HCT116 (cell line): ENCODE results near the gene VPS37D. TPM values are rescaled to one million over a fixed set of nuclear protein-coding genes. Genes with fewer than 3 reads are reported as not detected.
A peak's percentile ranks its signal among the peaks of the same experiment; 100 is the strongest.

Source experiments
- ATAC-seq: fragments of 200-7000 bp; cut with Tn5 transposase; 2 replicates; pipeline ENCODE4 v1.9.1; 2020; ENCODE audit warnings: mild to moderate bottlenecking, moderate library complexity
- BruUV-seq: library from RNA; stranded (reverse); fragments of 400-500 nt; replicated peaks from 2 replicates; lab custom pipeline; 2021; lab: Mats Ljungman, UMichigan
- CTCF ChIA-PET: fragments of 300-600 bp; sonication (Branson Sonifier 250); formaldehyde crosslinking; loops from one replicate; lab custom pipeline; 2021; ENCODE audit warnings: antibody characterized with exemption; lab: Charles Lee
- POLR2A ChIA-PET: fragments of 300-600, 350-600 bp; sonication (Branson Sonifier 250); formaldehyde crosslinking; loops from one replicate; lab custom pipeline; 2021; ENCODE audit warnings: antibody characterized with exemption; lab: Charles Lee
- RAD21 ChIA-PET, 2 experiments: fragments of 300-600 bp; sonication (Branson Sonifier 250); formaldehyde crosslinking; loops; one replicate each; lab custom pipeline; 2023; ENCODE audit warnings: low total read pairs in 2 of 2; ENCODE audit not compliant: uncharacterized antibody in 2 of 2, unreplicated experiment in 2 of 2, low non-redundant PET in 1 of 2; lab: Charles Lee
- DNase-seq: peaks from one replicate; pipeline ENCODE4 v3.0.0-alpha.2; 2010; ENCODE audit warnings: low read depth, low spot score
- H2AFZ ChIP-seq: fragments of 200-600 bp; shearing (Covaris generic), sonication (generic); 2 replicates; pipeline ENCODE4 v1.6.1; 2017; ENCODE audit warnings: low read depth, mixed run types, mixed read lengths, antibody characterized with exemption, low read length; ENCODE audit not compliant: poor library complexity, severe bottlenecking
- H3K27ac ChIP-seq: 2 replicates; pipeline ENCODE4 v1.5.1; 2012; ENCODE audit warnings: low read depth, low read length
- H3K27me3 ChIP-seq: fragments of 200-600 bp; sonication (generic); 2 replicates; pipeline ENCODE4 v1.6.1; 2016; ENCODE audit warnings: mixed run types, low read length, mixed read lengths; ENCODE audit not compliant: insufficient read depth
- H3K36me3 ChIP-seq, 2 experiments: fragments of 200-500 bp in 1 of 2; fragments of 200-600 bp in 1 of 2; sonication (Bioruptor generic) in 1 of 2; sonication (generic) in 1 of 2; 2 replicates each; pipeline versions ENCODE4 v1.5.1 to v1.6.1; 2014 to 2016; ENCODE audit warnings: low read length in 2 of 2, inconsistent platforms in 1 of 2, mixed read lengths in 1 of 2, mixed run types in 1 of 2; ENCODE audit not compliant: insufficient read depth in 2 of 2, control insufficient read depth in 1 of 2
- H3K4me1 ChIP-seq, 2 experiments: fragments of 200-600 bp in 1 of 2; sonication (generic) in 1 of 2; 2 replicates each; pipeline versions ENCODE4 v1.5.1 to v1.6.1; 2012 to 2017; ENCODE audit warnings: low read length in 2 of 2, inconsistent platforms in 1 of 2, mild to moderate bottlenecking in 1 of 2, mixed read lengths in 1 of 2, mixed run types in 1 of 2, moderate library complexity in 1 of 2; ENCODE audit not compliant: insufficient read depth in 2 of 2, control insufficient read depth in 1 of 2
- H3K4me2 ChIP-seq: fragments of 200-600 bp; sonication (generic); 2 replicates; pipeline ENCODE4 v1.6.1; 2017; ENCODE audit warnings: mixed run types, low read length, mixed read lengths
- H3K4me3 ChIP-seq, 2 experiments: fragments of 200-600 bp in 1 of 2; sonication (generic) in 1 of 2; replicated peaks in 1 of 2; 2 replicates each; pipeline ENCODE4 v1.5.1; 2011 to 2016; ENCODE audit warnings: low read length in 2 of 2, control low read depth in 1 of 2, low read depth in 1 of 2, mild to moderate bottlenecking in 1 of 2, mixed read lengths in 1 of 2, mixed run types in 1 of 2
- H3K79me2 ChIP-seq: fragments of 200-600 bp; sonication (generic); 2 replicates; pipeline ENCODE4 v1.6.1; 2017; ENCODE audit warnings: mild to moderate bottlenecking, mixed run types, low read length, moderate library complexity, mixed read lengths; ENCODE audit not compliant: insufficient read depth
- H3K9ac ChIP-seq: fragments of 200-600 bp; sonication (generic); 2 replicates; pipeline ENCODE4 v1.6.1; 2016; ENCODE audit warnings: low read length, mixed read lengths
- H3K9me2 ChIP-seq: fragments of 200-600 bp; sonication (generic), shearing (Covaris generic); 2 replicates; pipeline ENCODE4 v1.6.1; 2017; ENCODE audit warnings: mixed run types, mild to moderate bottlenecking, moderate library complexity; ENCODE audit not compliant: insufficient read depth
- H3K9me3 ChIP-seq, 2 experiments: fragments of 200-500 bp in 1 of 2; fragments of 200-600 bp in 1 of 2; sonication (Bioruptor generic) in 1 of 2; sonication (generic) in 1 of 2; 2 replicates each; pipeline ENCODE4 v1.6.1; 2014 to 2017; ENCODE audit warnings: low read length in 2 of 2, mixed read lengths in 2 of 2, inconsistent platforms in 1 of 2, low read depth in 1 of 2, mild to moderate bottlenecking in 1 of 2, mixed run types in 1 of 2, moderate library complexity in 1 of 2; ENCODE audit not compliant: control insufficient read depth in 1 of 2, insufficient read depth in 1 of 2
- H4K20me1 ChIP-seq: fragments of 200-600 bp; sonication (generic), shearing (Covaris generic); 2 replicates; pipeline ENCODE4 v1.6.1; 2017; ENCODE audit warnings: mixed run types, mild to moderate bottlenecking, moderate library complexity; ENCODE audit not compliant: insufficient read depth
- CBX3 ChIP-seq: IDR thresholded peaks from 2 replicates; pipeline ENCODE4 v1.6.1; 2012; ENCODE audit warnings: low read depth
- CEBPB ChIP-seq: IDR thresholded peaks from 2 replicates; pipeline ENCODE4 v1.6.1; 2012; ENCODE audit warnings: low read depth
- CTCF ChIP-seq, 3 experiments: fragments of 200-600 bp in 1 of 3; sonication (generic) in 1 of 3; IDR thresholded peaks in 2 of 3; conservative IDR thresholded peaks in 1 of 3; 2 replicates each; pipeline ENCODE4 v1.5.1; 2012 to 2017; ENCODE audit warnings: low read depth in 2 of 3, low read length in 2 of 3, antibody characterized with exemption in 1 of 3, borderline replicate concordance in 1 of 3, control low read depth in 1 of 3, mild to moderate bottlenecking in 1 of 3, mixed read lengths in 1 of 3, mixed run types in 1 of 3, moderate library complexity in 1 of 3; ENCODE audit not compliant: insufficient read depth in 1 of 3
- EGR1 ChIP-seq: IDR thresholded peaks from 2 replicates; pipeline ENCODE4 v1.6.1; 2012; ENCODE audit warnings: low read depth
- ELF1 ChIP-seq: IDR thresholded peaks from 2 replicates; pipeline ENCODE4 v1.6.1; 2012; ENCODE audit warnings: low read depth, borderline replicate concordance
- EZH2 ChIP-seq: fragments of 200-600 bp; sonication (generic); IDR thresholded peaks from 2 replicates; pipeline ENCODE4 v1.6.1; 2017; ENCODE audit warnings: antibody characterized with exemption, mixed run types
- EZH2phosphoT487 ChIP-seq: fragments of 200-600 bp; IDR thresholded peaks from 2 replicates; pipeline ENCODE4 v1.6.1; 2018; ENCODE audit warnings: antibody characterized with exemption, borderline replicate concordance
- FOSL1 ChIP-seq: IDR thresholded peaks from 2 replicates; pipeline ENCODE4 v1.6.1; 2012; ENCODE audit warnings: low read depth
- JUND ChIP-seq: IDR thresholded peaks from 2 replicates; pipeline ENCODE4 v1.6.1; 2012
- MAX ChIP-seq: IDR thresholded peaks from 2 replicates; pipeline ENCODE4 v1.6.1; 2012
- POLR2A ChIP-seq: IDR thresholded peaks from 2 replicates; pipeline ENCODE4 v1.7.0; 2011; ENCODE audit warnings: borderline replicate concordance; ENCODE audit not compliant: insufficient read depth, insufficient read length; ENCODE audit errors: extremely low read depth
- POLR2AphosphoS5 ChIP-seq: IDR thresholded peaks from 2 replicates; pipeline ENCODE4 v1.6.1; 2011; ENCODE audit warnings: mild to moderate bottlenecking, low read depth, low read length, moderate library complexity
- RAD21 ChIP-seq: IDR thresholded peaks from 2 replicates; pipeline ENCODE4 v1.6.1; 2012; ENCODE audit warnings: low read depth, mild to moderate bottlenecking
- REST ChIP-seq: IDR thresholded peaks from 2 replicates; pipeline ENCODE4 v1.6.1; 2012; ENCODE audit warnings: low read depth
- SIN3A ChIP-seq: IDR thresholded peaks from 2 replicates; pipeline ENCODE4 v1.6.1; 2012; ENCODE audit warnings: low read depth
- SP1 ChIP-seq: IDR thresholded peaks from 2 replicates; pipeline ENCODE4 v1.6.1; 2012; ENCODE audit warnings: low read depth
- TCF7L2 ChIP-seq: IDR thresholded peaks from 2 replicates; pipeline ENCODE4 v1.7.0; 2011; ENCODE audit warnings: borderline replicate concordance, inconsistent platforms; ENCODE audit not compliant: insufficient read depth, insufficient read length; ENCODE audit errors: extremely low read depth
- YY1 ChIP-seq: IDR thresholded peaks from 2 replicates; pipeline ENCODE4 v1.6.1; 2011; ENCODE audit warnings: low read length, low read depth, moderate library complexity, mild to moderate bottlenecking; ENCODE audit not compliant: insufficient replicate concordance; ENCODE audit errors: extremely low read depth
- ZFX ChIP-seq: fragments of 450-650 bp; IDR thresholded peaks from 2 replicates; pipeline ENCODE4 v1.6.1; 2017
- intact Hi-C: fragments of 100-400 bp; cut with micrococcal nuclease; formaldehyde crosslinking; loops from 2 replicates; pipeline ENCODE4 v1.10.0; 2022
- total RNA-seq: library from RNA; stranded (reverse); gene quantifications from one replicate; pipeline ENCODE4 v1.2.1, GENCODE V29; 2021; ENCODE audit not compliant: unreplicated experiment

Gene VPS37D
- total RNA-seq, 1 experiment from 2014 or later, result 9.5 TPM

- BruUV-seq, result no TSS peak
- Histone ChIP-seq H3K9ac (peak within 1 kb of the TSS; percentile 87), H3K9me3 (no peaks in the 10 kb centered on the region), H3K27ac (peak within 1 kb of the TSS; percentile 92), H3K4me2 (peak within 1 kb of the TSS; percentile 99), H3K9me2 (no peaks in the 10 kb centered on the region), H3K27me3 (no peaks in the 10 kb centered on the region), H3K4me3 (peak within 1 kb of the TSS; percentile 77 to 91), H3K36me3 (no peaks in the 10 kb centered on the region), H3K79me2 (peaks cover 16% of the 10 kb centered on the region; the same call in 1 of the 2 replicates), H4K20me1 (no peaks in the 10 kb centered on the region), H3K4me1 (peaks cover 22 to 46% of the 10 kb centered on the region in 2 experiments), H2AFZ (no peak within 1 kb of the TSS)
- intact Hi-C loops, result loop anchor here (2.0 to 10.0 kb wide), 2 partner anchors 45 to 231 kb away; no protein-coding TSS in a partner anchor
- POLR2A ChIA-PET, result interaction anchor here (0.6 to 2.5 kb wide), 11 partner anchors 13 to 208 kb away, joined by 3 to 16 read pairs (median 4); no protein-coding TSS in a partner anchor
- DNase-seq (peak; percentile 75), ATAC-seq (peak; percentile 90)
- TF ChIP-seq ELF1, result no peak
- peak; percentile 90 for TF ChIP-seq POLR2A
- no peak for TF ChIP-seq REST
- TF ChIP-seq CTCF (IDR thresholded peaks at IDR 0.05 in 2 of 3, conservative IDR thresholded peaks at IDR 0.05 in 1 of 3; ENCODE audit: borderline replicate concordance in 1 of 3, insufficient read depth in 1 of 3, low read depth in 2 of 3, low read length in 2 of 3), result no peak
- TF ChIP-seq FOSL1, result no peak
- TF ChIP-seq CBX3, result no peak
- TF ChIP-seq YY1, result peak; percentile 79
- TF ChIP-seq CEBPB, result no peak
- no peak for TF ChIP-seq MAX
- TF ChIP-seq TCF7L2, result no peak
- TF ChIP-seq SIN3A, result no peak
- no peak for TF ChIP-seq RAD21
- TF ChIP-seq ZFX, result peak; percentile 54; the same call in 1 of the 2 replicates
- no peak for TF ChIP-seq EGR1
- TF ChIP-seq JUND, result no peak
- TF ChIP-seq SP1, result no peak
- peak; percentile 99 for TF ChIP-seq POLR2AphosphoS5
- no peak for TF ChIP-seq EZH2
- TF ChIP-seq EZH2phosphoT487, result no peak
- CTCF ChIA-PET, result interaction anchor here (0.6 to 1.1 kb wide), 5 partner anchors 12 to 110 kb away, joined by 3 to 6 read pairs (median 3); no protein-coding TSS in a partner anchor
- RAD21 ChIA-PET, result interaction anchor here (0.6 to 1.4 kb wide), 4 partner anchors 9 to 83 kb away, joined by 3 to 4 read pairs (median 4); no protein-coding TSS in a partner anchor
Measured at GRCh38 chr7:73623798-73624668, 43.6 kb upstream of the VPS37D start, which contains the start of gene MLXIPL. Gene MLXIPL, minus strand, starts transcription at chr7:73624522. Its CDS starts 30 bp downstream, at chr7:73624492.
